GM19455 (cell line): Measurements from ENCODE around the gene KRT7.
"Not testable (repeated sequence)": the region's sequence is repeated elsewhere in the genome, so short reads cannot be mapped to it uniquely, and the experiment has no call there.

Experiments used
- ATAC-seq: cut with Tn5 transposase; IDR thresholded peaks from one replicate; pipeline ENCODE4 v1.9.1; 2021; ENCODE audit not compliant: unreplicated experiment

The KRT7 gene

GRCh38 chr12:52228931-52229330 is 4.1 kb upstream of the KRT7 start:
- ATAC-seq, result no peak

DNA sequence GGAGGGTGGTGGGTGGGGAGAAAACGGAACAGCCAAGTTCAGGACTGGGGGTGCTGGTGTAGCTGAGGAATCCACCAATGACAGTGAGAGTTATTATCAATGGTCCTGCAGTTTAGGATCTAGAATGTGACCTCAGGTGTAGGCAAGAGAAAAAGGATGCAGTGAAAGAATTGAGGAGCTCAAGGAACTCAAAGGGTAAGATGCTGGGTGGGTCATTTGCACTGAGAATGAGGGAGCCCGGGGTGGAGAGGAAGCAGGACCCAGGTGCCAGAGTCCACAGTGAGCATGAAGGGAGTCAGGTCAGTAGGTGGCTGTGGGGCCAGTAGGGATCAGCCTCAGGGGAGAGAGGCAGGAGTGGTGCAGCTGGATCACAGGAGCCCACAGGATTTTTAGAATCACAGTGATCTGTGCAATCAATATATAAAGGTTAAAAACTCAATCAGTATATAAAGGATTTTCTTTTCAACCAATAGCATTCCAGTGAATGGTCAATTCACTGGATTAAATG is 3.2 kb upstream of the KRT7 start:
- no peak for ATAC-seq

DNA sequence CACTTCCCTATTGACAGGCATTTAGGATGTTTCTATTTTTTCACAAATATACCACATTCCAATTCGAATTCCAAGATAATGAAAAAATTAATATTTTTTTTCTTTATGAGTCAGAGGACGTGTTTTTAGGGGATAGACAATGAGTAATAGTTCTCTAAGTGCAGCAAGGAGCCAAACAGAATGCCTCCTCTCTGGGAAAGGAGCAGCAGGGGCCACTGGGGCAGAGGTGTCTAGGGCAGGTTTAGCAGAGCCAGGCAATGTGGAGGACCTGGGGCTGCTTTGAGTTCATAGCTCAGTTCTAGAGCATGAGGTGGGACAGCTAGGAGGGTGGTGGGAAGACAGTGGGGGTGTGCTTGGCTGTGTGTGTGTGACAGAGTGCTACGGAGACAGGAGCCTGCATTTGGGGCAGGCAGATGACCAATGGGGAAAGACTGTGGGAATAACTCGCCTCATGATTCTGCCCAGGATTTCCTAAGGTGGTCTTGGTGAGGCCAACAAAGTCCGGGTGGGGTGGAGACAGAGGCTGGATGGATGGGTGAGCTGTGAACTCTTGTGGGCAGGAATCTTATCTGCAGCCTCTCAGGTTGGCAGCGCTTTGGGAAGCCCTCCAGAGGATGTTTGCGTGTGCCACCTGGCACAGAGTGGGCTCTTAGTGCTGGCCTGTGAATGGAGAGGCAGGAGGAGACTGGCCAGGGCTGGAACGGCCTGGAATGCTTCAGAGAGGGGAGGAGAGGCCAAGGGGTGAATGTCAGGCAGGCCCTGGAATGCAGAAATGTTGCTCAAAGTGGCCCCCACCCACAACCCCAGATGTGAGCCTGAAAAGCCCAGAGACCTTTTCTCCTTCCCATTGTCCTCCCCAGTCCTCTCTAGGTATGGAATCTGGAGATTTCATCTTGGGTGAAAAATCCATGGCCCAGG is 2.4 kb upstream of the KRT7 start:
- ATAC-seq, result no peak

GRCh38 chr12:52231305-52232202 is 1.5 kb upstream of the KRT7 start:
- no peak for ATAC-seq

DNA sequence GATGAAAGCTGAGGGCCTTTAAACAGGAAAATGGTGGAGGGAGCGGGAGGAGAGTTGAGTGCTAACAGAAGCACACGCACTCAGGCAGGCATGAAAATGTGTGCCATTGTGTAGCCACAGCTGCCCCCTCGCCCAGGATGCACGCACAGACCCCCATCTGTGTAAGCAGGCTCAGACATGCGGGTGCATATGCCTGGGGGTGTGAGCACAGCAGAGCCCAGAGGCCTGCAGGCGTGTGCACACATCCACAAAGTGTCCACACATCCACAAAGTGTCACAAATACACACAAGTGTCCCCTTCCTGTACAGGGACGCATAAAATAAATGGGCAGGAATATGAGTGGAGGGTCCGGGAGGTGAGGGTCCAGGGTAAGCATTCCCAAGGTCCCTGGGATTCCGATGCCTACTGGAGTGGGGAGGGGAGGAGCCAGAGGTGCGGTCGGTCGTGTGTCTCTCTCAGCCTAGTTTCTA is 805 bp upstream of the KRT7 start:
- ATAC-seq, result no peak

- ATAC-seq, result no peak
These were observed 592 bp downstream of the KRT7 start for GRCh38 chr12:52233462-52234207.

GRCh38 chr12:52234223-52234810 is 1.3 kb downstream of the KRT7 start:
- no peak for ATAC-seq

DNA sequence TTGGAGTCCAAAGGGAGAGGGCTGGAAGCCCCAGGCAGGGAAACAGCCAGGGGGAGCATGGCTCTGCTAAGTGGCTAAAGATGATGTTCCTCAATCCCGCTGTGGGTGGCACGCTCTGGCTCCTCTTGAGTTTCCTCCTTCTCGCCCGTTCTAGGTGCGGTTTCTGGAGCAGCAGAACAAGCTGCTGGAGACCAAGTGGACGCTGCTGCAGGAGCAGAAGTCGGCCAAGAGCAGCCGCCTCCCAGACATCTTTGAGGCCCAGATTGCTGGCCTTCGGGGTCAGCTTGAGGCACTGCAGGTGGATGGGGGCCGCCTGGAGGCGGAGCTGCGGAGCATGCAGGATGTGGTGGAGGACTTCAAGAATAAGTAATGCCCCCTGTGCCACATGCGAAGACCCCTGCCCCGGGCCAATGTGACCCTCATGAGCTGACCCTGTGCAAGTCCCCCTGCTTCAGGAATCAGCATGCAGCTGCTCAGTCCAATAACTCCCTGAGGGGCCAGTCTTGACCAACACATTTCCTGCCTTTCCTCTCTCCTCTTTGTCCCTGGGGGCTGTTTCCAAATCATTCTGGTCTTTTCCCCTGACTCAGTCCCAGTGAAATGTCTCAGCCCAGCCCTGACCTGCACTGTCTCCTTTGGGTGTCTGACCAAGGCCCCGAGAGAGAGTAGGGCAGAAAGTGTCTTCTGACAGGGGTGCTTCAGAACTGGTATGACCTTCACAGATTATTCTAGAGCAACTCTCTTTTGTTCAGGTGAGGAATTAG is 2.1 kb downstream of the KRT7 start:
- no peak for ATAC-seq

- no peak for ATAC-seq
These were observed 2.8 kb downstream of the KRT7 start for GRCh38 chr12:52235822-52236361.

GRCh38 chr12:52236386-52237050 is 3.5 kb downstream of the KRT7 start:
- ATAC-seq, result no peak

GRCh38 chr12:52238207-52238840 is 5.3 kb downstream of the KRT7 start:
- ATAC-seq, result no peak

DNA sequence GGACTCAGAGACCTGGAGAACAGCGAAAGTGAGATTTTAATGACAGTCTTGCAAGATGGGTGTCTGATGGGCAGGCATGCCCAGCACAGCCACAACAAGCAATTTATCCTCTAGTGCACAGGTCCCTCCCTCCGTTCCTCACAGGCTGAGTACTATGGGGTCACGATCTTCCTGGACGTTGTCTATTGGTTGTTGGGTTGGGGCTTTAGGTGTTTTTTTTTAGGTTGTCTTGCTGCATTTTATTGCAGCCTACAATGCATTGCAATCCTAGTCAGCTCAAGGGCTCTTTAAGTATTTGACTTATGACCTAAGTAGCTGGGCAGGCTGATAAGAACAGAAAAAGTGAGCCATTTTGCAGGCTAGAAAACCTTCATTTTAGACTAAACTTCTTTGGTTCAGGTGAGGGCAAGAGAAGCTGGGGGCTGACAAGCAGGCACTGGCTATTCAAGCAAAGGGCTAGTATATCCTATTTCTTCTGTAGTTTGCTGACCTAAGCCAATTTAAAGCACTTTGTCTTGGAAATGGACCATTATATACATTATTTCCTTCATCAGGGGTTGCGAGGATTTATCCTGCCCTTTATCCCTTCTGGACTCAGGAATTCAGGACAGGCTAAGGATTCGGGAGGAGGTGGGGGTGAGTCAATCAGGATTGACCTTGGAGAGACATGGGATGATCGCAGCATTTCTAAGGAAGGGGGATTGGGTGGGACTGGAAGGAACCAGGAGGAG is 6.0 kb downstream of the KRT7 start:
- ATAC-seq, result no peak

DNA sequence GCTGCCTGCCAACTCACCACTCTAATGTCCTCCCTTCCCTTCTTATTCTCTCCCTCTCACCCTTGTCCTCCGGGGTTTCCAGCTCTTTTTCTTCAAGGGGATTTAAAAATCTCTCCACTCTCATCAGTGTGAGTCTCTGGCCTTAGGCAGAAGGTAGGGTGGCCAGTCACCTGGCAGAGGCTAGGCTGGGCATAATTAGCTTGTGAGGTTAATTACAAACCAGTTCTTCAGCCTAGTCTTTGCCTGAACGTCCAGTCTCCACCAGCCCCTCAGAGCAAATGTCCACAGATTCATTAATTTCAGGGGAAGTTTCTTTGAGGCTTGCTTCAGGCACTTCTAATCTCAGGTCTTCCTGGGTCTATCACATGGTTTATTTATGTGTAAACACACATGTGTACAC is 6.7 kb downstream of the KRT7 start:
- ATAC-seq, result no peak

- not testable (repeated sequence) for ATAC-seq
These were observed 7.2 kb downstream of the KRT7 start for GRCh38 chr12:52240247-52240646.

- no peak for ATAC-seq
These were observed 8.3 kb downstream of the KRT7 start for GRCh38 chr12:52241205-52241842.

- no peak for ATAC-seq
These were observed 9.6 kb downstream of the KRT7 start for GRCh38 chr12:52242442-52243258.
